IPS DF 19.7 (cell line): ENCODE data around the gene ARHGEF37.

Experiments used
- DNase-seq: peaks from one replicate; pipeline ENCODE4 v3.0.0-alpha.2; 2013; ENCODE audit warnings: low read depth, low spot score

The ARHGEF37 gene

DNA sequence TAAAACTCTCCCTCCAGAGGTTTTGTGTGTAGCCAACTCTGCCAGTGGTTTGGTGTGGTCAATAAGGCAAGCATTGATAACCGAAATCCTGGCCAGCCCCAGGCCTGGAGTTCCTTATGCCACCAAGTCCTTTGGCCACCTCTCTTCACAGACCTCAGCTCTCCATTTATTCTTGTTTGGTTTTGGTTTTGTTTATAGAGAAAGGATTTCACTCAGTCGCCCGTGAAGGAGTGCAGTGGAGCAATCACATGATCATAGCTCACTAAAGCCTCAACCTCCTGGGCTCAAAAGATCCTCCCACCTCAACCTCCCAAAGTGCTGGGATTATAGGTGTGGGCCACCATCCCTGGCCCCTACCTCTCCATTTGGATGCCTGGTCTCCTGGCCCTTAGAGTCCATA lies 93.4 kb downstream of the ARHGEF37 start:
- DNase-seq, result no peak

DNA sequence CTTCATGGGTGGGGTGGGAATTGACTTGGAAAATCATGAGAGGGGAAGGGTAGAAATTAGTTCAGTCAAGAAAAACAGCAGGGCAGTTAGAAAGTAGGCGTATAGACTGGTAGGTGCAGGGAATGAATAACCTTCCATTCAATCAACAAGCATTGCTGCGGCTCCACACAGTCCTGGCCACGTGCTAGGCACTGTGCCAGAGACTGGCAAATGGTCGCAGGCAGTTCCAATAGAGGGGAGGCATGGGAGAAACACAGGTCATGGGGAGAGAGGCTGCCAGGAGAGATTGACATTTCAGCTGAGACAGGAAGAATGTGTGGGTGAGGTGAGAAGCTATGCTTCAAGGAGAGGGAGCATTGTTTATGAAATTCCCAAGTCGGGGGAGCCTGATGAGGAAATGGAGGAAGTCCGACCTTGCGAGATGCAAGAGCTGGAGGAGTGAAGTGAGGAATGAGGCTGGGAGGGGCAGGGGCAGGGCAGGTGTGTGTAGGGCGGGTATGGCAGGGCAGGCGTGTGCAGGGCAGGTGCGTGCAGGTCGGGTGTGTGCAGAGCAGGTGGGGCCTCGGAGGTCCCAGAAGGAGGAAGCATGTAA lies 94.4 kb downstream of the ARHGEF37 start:
- no peak for DNase-seq

DNA sequence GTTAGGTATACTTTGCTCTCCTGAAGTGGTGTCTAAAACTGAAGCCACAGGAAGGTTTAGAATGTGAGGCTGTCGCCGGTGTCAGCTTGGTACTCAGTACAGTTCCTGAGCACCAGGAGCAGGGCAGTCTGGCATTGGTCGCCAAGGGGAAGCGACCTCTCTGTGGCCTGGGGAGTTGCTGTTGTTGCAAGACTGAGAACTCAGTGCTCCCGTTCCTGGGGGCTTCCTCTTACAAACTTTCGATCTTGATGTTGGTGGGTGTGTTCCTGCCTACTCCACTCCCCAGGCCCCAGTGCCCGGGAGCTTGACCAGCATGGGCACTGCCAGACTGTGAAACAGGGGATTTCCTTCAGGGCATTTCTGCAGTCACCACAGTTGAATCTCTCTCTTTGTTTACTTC lies 96.4 kb downstream of the ARHGEF37 start:
- no peak for DNase-seq

DNA sequence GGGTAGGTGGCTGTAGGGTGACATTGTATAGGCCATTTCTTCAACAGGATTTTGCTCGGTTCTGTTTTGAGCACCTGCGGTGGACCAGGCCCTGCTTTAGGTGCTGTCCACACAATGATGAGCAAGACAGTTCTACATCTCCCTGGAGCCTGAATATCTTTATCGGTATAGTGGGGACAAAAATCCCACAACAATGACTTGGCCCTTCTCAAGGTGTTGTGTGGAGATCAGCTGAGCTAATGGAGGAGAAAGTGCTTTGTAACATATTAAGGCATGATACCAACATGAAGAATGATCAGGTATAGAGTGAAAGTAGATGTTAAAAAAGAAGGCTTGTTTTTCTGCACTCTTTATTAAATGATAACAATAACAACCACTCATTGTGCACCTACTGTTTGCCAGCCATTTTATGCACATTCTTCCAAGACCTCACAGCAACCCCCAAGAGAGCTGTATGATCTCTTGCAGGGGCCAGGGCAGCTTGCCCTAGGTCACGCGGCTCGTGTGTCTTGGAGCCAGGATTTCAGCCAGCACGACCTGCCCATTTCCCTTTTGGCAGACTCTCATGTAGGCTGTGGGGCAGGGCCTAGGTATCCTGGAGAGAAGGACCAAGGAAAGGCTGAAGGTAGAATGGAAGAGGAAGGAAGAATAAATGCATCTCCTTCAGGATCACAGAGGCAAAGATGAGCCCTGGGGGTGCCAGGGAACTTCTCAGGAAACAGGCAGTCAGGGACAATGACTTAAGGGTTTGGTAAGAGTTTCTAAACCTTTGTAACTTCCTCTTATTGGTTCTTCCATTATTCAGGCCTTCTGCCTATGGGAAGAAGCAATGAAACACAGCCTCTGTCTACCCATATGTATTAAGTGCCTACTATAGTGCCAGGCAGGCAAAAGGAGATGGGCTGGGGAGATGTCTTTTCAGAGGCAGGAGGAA lies 98.8 kb downstream of the ARHGEF37 start:
- no peak for DNase-seq

DNA sequence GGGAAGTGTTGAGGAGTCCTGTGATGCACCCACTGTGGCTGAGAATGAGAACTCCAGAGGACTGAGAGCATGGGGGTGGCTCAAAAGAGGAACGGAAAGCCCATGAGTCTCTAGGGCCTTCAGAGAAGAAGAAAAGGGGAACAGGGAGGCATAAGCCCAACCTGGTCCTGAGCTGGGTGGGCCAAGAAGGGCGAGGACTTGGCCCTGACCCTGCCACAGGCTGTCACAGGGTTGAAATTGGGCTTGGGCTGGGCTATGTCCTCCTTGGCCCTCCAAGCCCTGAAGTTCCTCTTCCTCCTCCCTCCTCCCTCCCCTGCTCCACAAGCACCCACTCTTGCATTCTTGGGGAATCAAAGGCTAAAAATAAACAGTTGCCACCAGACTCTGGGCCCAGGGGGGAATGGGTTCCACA lies 99.5 kb downstream of the ARHGEF37 start:
- no peak for DNase-seq

DNA sequence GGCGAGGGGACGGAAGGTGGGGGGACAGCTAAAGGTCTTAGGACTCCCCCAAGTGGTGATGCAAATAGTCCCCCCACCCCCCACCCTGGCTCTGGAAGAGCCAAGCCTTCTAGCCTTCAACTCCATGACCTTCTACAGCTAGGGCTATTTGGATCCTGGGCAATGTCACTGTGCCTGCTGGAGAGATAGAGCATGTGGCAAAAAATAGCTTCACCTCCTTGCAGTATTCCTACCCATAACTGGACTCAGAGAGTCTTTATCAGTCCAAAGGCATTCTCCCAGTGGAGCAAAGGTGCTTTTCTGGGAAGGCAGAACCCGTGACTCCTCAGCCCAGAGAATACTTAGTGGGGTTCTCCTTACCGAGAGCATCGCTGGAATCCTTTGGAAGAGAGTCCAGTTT lies 100.0 kb downstream of the ARHGEF37 start:
- no peak for DNase-seq

DNA sequence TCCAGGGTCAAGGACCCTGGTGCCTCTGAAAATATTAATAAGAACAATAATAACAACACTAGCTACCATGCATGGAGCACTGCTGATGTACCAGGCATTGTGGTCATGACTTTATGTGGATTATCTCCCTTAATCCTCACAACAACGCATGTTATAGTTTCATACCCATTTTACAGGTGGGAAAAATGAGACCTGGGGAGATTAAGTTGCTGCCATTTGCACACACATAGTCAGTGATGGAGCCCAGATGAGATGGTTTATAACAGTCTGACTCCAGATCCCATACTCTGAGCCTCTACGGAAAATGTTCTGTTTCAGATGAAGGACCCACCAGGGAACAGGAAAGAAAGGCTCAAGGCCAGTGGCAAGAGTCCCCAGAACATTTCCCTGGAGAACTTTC lies 100.6 kb downstream of the ARHGEF37 start:
- no peak for DNase-seq

DNA sequence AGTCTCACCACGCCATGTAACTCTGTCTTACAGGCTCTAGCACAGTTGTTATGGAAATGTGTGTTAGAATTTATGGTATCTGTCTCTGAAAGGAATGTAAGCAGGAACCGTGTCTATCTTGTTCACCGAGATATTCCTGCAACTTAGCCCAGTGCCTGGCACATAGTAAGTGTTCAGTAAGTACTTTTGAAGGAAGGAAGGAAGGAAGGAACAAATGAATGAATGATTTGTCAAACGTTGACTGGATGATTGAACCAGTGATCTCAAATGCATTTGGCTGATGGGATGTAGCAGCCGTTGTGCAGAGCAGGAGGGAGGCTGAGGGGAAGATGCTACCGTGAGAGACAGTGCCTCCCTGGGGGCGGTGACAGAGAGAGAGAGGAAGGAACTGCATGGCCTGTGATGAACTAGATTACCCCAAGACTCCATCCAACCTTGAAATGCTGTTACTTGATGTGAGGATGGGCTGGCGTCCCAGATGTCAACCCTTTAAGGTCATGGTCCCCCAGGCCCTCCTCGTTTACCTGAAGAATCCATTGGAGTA lies 101.3 kb downstream of the ARHGEF37 start:
- no peak for DNase-seq

DNA sequence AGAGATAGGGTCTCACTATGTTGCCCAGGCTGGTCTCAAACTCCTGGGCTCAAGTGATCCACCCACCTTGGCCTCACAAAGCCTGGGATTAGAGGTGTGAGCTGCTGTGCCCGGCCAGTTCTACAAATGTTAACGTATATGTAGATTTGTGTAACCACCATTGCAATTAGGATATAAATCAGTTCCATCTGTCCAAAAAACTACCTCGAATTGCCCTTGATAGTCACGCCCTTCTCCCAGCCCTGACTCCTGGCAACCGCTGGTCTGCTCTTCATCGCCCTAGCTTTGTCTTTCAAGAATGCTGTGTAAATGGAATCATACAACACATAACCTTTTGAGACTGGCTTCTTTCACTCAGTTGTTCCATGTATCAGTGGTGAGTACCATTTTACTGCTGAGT lies 102.7 kb downstream of the ARHGEF37 start:
- no peak for DNase-seq

DNA sequence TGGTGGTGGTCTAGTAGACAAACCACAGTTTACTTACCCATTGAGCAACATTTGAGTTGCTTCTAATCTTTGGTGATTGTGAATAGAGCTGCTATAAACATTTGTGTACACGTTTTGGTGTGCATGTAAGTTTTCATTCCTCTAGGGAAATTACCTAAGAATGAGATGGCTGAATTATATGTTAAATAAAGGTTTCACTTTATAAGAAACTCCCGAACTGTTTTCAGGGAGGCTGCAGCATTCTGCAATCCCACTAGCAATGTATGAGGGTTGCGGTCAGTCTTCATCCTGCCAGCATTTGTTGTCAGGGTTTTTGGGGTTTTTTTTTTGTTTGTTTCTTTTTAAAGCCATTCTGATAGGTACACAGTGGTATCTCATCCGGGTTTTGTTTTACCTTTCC lies 103.1 kb downstream of the ARHGEF37 start:
- no peak for DNase-seq
